GM12872 (cell line): ENCODE results near the gene RER1.

ENCODE experiments used
- CTCF ChIP-seq: IDR thresholded peaks from 3 replicates; pipeline ENCODE4 v1.5.1; 2011; ENCODE audit warnings: low read depth, mild to moderate bottlenecking, low read length, moderate library complexity; ENCODE audit not compliant: insufficient read depth

RER1 gene

GRCh38 chr1:2427051-2427450 is 35.4 kb downstream of the RER1 start:
- TF ChIP-seq CTCF, result no peak

- no peak for TF ChIP-seq CTCF
Observed at GRCh38 chr1:2427976-2428375, 36.3 kb downstream of the RER1 start.

GRCh38 chr1:2428490-2428889 is 36.8 kb downstream of the RER1 start:
- no peak for TF ChIP-seq CTCF

GRCh38 chr1:2429780-2430591 is 38.3 kb downstream of the RER1 start:
- peak; percentile 57 for TF ChIP-seq CTCF

GRCh38 chr1:2430592-2430973 is 38.9 kb downstream of the RER1 start:
- TF ChIP-seq CTCF, result no peak

GRCh38 chr1:2431103-2431502 is 39.5 kb downstream of the RER1 start:
- TF ChIP-seq CTCF, result no peak

- TF ChIP-seq CTCF, result no peak
Observed at GRCh38 chr1:2431518-2431917, 39.9 kb downstream of the RER1 start.
